ENCODE results near the gene TMEM109.
"Not testable (repeated sequence)": the region's sequence is repeated elsewhere in the genome, so short reads cannot be mapped to it uniquely, and the experiment has no call there.

TMEM109 gene

GRCh38 chr11:60878245-60879101 lies 35.5 kb upstream of the TMEM109 start:
- DNase-seq, result no peak

DNA sequence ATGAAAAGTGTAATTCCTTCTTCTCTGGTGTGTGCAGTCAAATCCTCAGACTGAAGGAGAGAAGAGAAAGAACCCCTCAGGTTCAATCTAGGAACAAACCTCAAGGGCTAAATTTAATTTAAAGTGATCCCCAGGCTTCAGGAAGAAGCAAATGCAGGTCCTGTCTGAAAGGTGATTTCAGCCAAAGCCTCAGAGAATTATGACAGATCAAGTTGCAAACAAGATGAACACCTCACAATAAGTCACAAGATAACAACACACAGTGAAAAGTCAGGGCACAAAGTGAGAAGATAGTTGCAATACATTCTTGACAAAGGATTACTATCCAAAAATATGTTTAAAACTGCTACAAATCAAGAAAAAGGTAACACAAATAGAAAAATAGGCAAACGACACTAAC lies 34.9 kb upstream of the TMEM109 start:
- no peak for DNase-seq

- no peak for DNase-seq
Observed at GRCh38 chr11:60879971-60880588, 33.9 kb upstream of the TMEM109 start.

DNA sequence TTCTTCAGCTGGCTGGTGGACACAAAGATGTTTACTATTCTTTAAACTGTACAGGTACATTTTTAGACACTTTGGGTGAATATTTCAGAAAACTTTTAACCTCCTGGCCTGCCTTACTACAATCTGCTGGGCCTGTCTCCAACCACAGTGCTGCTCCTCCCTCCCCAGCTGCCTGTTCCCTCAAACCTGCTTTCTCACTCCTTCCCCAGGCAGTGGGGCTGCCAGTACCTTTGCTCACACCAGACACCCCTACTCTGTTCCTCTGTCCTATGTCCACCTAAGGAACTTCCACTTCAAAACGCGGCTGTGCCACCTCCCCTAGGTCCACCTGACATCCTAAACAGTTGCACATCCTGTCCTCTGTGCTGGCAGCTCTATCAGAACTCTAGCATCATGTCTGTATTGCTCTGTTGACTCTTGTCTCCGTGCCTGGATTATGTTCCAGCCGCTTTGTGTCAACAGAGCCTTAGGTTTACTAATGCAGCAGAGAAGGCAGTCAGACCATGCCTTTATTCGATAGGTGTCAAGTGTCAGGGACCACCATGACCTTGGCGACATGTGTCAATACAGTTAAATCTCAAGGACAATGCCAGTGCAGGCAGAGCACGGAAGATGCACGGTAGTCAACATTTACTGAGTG lies 33.2 kb upstream of the TMEM109 start:
- no peak for DNase-seq

DNA sequence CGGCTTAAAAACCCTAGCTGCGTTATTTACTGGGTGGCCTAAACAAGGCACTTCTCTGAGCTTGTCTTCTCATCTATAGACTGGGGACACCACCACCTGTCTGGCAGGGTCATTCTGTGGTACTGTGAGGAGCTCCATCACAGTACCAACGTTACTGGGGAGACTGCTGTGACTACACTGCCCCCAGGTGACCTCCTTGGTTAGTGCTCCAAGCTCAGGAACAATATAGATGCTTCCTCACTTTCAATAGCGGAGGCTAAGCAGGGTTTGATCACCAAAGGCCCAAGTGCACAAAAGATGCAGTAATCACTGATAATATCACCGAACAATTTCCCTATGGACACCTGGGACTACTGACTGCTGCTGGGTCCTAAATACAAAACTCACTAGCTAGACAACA lies 26.4 kb upstream of the TMEM109 start:
- DNase-seq, result peak; percentile 35

DNA sequence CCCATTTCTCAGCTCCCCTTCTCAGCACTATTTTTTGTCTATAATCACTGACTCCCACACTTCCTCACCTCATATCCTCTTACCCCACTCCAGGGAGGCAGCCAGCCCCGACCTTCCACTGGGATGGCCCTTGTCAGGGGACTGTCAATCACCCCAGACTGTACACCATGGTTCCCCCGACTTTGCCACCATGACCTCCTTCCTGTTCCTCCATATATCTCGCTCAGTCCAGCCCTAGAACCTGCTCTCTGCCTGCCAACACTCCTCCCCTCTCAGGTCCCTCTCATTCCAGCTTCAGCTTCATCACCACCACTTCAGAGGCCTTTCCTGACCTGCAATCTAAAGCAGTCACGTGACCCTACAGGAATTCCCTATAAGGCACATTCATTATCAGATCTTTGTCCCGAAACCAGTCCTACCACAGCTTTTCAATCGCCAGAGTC lies 24.1 kb upstream of the TMEM109 start:
- no peak for DNase-seq

DNA sequence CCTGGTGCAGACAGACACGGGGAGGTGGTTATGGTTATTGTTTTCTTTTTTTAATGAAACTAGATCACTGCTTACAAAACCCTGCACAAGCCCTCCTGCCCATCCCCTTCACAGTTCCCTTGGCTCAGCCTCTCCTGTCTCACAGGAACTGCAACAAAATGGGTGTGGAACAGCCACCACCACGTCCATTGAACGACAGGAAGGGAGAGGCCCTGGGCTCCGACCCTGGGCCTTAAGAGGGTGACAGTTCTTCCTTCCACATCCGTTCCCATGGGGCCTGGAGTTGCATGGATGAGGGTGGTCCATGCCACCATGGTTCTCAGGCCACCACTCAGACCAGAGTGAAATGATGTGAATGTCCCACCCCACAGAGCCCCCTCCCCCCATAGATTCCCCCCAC lies 23.3 kb upstream of the TMEM109 start:
- no peak for DNase-seq

- DNase-seq, result no peak
Observed at GRCh38 chr11:60891103-60891741, 22.7 kb upstream of the TMEM109 start.

- no peak for DNase-seq
Observed at GRCh38 chr11:60895687-60896086, 18.3 kb upstream of the TMEM109 start.

- DNase-seq, result no peak
Observed at GRCh38 chr11:60897496-60897895, 16.5 kb upstream of the TMEM109 start.

GRCh38 chr11:60899046-60899936 lies 14.7 kb upstream of the TMEM109 start:
- DNase-seq, result peak; percentile 61

DNA sequence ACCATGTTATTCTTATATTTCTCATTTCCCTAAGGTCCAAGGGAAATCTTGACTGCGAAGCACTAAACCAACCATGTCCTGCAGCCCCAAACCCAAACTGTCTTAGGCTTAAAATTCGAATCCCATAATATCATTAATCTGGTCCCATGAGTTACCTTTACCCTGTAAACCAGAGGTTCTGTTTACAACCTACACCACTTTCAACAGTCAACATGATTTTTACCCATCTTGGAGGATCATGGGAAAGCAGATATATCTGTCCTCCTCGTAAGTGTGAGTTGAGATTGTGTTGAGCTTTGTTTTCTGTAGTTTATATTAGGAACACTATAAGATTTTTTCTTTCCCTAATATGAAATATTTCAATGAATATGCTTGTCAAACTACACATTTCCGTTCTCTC lies 14.0 kb upstream of the TMEM109 start:
- no peak for DNase-seq

DNA sequence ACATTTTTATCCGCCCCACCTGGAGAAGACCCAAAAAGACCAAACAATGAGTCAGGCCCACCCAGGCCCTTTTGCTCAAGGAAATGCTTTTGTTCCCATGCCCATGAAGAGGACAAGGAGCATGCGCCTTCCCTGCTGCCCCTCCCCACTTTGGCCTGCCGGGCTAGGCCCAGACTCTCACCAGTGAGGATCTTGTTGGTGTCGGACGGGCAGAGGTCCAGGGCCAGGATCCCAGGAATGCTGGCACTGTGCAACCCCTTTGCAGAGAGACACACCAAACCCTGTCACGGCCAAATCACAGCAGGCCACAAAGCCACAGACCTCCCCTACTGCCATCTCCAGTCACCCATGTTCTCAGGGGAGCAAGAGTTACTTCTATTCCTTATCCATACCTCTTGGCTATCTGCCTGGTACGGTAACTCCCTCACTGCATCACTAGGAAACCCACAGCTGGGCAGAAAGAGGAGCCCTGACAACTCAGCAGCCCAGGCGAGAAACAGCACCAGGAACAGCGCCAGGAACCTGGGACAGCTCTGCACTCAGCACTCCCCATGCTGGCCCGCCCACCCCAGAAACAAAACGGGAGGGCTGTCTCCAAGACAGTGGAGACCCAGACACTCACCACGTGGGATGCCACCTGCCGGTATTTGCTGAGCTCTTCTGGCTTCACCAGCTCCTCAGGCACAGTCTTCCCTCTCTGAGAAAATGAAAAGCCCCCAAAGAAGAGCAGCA lies 13.1 kb upstream of the TMEM109 start:
- DNase-seq, result no peak

GRCh38 chr11:60902625-60903024 lies 11.3 kb upstream of the TMEM109 start:
- no peak for DNase-seq

- DNase-seq, result no peak
Observed at GRCh38 chr11:60905047-60905446, 8.9 kb upstream of the TMEM109 start.

DNA sequence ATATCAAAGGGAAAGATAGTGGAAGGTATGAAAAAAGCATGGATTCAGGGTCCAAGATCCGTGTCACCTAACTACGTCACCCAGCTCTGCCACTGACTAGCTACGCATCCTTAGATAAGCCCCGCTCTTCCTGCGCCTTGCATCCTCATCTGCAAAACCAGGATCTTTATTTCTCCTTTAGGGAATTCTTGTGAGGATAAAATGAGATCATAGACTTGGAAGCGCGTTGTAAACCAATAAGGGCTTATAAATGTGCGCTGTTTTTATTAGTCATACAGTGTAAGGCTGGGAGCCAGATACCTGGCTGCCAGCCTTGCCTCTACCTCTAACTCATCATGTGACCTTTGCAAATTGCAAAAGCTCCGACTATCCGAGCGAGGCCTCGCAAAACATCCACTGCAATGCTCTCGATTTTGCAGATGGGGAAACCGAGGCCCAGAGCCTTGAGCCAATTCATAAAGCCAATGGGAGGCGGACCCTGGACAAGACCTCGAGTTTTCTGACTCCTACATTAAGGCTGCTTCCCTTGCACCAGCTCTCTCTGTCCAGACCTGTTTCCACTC lies 8.3 kb upstream of the TMEM109 start:
- DNase-seq, result peak; percentile 65

DNA sequence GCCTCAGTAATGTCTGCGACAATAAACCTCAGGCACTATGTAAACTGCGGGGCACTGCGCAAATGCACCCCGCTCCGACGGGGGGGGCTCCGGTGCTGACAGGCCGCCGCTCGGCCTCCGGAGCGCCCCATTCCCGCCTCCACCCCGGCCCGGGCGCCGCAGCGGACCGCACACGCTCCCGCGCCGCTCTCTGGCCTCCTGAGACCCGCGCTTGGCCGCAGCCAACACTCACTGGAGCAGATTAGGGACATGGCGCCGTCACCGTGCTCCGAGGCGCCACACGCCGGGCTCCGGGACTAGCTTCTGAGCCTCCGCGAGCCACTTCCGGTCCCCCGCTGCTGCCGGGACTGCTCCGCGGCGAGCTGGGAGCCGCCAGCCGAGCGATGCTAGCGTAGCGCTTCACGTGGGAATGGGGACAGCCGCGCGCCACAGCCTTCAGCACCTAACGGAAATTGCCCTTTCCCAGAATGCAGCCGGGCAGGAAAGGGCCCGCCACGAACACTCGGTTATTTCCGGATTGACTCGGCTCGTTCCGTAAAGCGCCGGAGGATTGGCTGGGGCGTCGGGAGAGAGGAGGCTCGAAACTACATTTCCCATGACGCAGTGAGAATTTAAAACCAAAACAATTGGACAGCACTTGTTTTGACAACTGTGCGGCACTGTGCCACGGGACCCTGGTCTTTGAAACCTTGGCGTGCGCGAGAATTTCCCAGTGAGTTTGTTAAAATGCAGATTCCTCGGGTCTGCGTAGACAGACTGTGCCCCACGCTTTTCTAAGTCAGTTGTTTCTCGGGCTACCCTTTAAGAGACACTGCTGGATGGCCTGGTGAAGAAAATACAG lies 7.6 kb upstream of the TMEM109 start, which contains the start of gene PRPF19:
PRPF19 (minus strand) TSS at position 454 of the 841 bp plus-strand sequence; CDS start at position 251, 203 bp downstream.
- peak; percentile 95 for DNase-seq

GRCh38 chr11:60908803-60909202 lies 5.2 kb upstream of the TMEM109 start:
- DNase-seq, result no peak

DNA sequence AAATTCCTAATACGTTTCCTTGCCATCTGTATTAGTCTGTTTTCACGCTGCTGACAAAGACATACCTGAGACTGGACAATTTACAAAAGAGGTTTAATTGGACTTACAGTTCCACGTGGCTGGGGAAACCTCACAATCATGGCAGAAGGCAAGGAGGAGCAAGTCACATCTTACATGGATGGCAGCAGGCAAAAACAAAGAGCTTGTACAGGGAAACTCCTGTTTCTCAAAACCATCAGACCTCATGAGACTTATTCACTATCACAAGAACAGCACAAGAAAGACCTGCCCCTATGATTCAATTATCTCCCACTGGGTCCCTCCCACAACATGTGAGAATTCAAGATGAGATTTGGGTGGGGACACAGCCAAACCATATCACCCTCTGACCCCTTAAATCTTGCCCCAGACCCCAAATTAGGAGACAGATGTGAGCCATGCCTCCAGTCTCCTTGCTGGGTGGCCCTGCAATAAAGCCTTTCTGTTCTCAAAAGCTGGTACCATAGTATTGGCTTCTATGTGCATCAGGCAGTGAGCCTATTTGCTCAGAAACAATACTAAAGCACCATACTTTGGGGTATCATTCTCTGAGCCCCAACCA lies 4.2 kb upstream of the TMEM109 start:
- not testable (repeated sequence) for DNase-seq

DNA sequence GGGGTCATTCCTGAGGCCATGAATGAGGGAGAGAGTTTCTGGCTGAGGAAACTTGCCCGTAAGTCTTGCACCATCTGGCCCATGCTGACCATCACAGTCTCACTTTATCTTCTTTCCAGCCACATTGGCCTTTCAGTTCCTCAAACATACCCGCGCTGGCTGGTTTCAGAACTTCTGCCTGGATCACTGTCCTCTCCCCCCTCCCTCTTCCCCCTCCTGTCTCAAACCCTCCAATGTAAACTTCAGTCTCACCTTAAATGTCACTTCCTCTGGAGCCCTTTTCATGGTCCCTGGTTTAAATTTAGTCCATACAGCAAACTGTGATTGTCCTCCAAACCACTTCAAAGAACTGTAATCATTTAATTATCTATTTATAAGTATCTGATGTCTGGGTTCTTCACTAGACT lies 3.7 kb upstream of the TMEM109 start:
- no peak for DNase-seq
